22Rv1 (cell line): ENCODE results near the gene SPATS1.
A peak's percentile ranks its signal among the peaks of the same experiment; 100 is the strongest.

ENCODE experiments used
- H3K27ac ChIP-seq: fragments of 450-650 bp; 2 replicates; pipeline ENCODE4 v1.5.1; 2017
- CTCF ChIP-seq: fragments of 450-650 bp; IDR thresholded peaks from 2 replicates; pipeline ENCODE4 v1.5.1; 2017; ENCODE audit warnings: mild to moderate bottlenecking
- ZFX ChIP-seq: fragments of 450-650 bp; IDR thresholded peaks from 2 replicates; pipeline ENCODE4 v1.6.1; 2017; ENCODE audit warnings: antibody characterized with exemption, borderline replicate concordance

The SPATS1 gene

GRCh38 chr6:44300292-44300823 is 42.1 kb upstream of the SPATS1 start:
- no peak overlapping the region for H3K27ac ChIP-seq
- TF ChIP-seq CTCF = no peak
- no peak for TF ChIP-seq ZFX

GRCh38 chr6:44301106-44301505 is 41.3 kb upstream of the SPATS1 start:
- H3K27ac ChIP-seq = no peak overlapping the region

GRCh38 chr6:44301782-44302564 is 40.5 kb upstream of the SPATS1 start:
- no peak overlapping the region for H3K27ac ChIP-seq
- no peak for TF ChIP-seq CTCF
- TF ChIP-seq ZFX = no peak

More at GRCh38 chr6:44301106-44301505, 41.3 kb upstream of the SPATS1 start:
- no peak for TF ChIP-seq ZFX
- no peak for TF ChIP-seq CTCF

- TF ChIP-seq CTCF = no peak
- no peak for TF ChIP-seq ZFX
Measured at GRCh38 chr6:44302856-44303255, 39.6 kb upstream of the SPATS1 start.

GRCh38 chr6:44303842-44304241 is 38.6 kb upstream of the SPATS1 start:
- TF ChIP-seq CTCF = no peak
- no peak for TF ChIP-seq ZFX
- H3K27ac ChIP-seq = no peak overlapping the region

More at GRCh38 chr6:44302856-44303255, 39.6 kb upstream of the SPATS1 start:
- no peak overlapping the region for H3K27ac ChIP-seq

GRCh38 chr6:44304282-44305199 is 37.9 kb upstream of the SPATS1 start:
- no peak overlapping the region for H3K27ac ChIP-seq
- TF ChIP-seq CTCF = peak; percentile 93
- no peak for TF ChIP-seq ZFX
